ELF-1 (cell line): ENCODE data around the gene ASB10.

ENCODE experiments used
- DNase-seq: peaks from one replicate; pipeline ENCODE4 v3.0.0-alpha.2; 2016; ENCODE audit warnings: low read depth, low spot score

ASB10 gene, protein sequence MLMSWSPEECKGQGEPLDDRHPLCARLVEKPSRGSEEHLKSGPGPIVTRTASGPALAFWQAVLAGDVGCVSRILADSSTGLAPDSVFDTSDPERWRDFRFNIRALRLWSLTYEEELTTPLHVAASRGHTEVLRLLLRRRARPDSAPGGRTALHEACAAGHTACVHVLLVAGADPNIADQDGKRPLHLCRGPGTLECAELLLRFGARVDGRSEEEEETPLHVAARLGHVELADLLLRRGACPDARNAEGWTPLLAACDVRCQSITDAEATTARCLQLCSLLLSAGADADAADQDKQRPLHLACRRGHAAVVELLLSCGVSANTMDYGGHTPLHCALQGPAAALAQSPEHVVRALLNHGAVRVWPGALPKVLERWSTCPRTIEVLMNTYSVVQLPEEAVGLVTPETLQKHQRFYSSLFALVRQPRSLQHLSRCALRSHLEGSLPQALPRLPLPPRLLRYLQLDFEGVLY

DNA sequence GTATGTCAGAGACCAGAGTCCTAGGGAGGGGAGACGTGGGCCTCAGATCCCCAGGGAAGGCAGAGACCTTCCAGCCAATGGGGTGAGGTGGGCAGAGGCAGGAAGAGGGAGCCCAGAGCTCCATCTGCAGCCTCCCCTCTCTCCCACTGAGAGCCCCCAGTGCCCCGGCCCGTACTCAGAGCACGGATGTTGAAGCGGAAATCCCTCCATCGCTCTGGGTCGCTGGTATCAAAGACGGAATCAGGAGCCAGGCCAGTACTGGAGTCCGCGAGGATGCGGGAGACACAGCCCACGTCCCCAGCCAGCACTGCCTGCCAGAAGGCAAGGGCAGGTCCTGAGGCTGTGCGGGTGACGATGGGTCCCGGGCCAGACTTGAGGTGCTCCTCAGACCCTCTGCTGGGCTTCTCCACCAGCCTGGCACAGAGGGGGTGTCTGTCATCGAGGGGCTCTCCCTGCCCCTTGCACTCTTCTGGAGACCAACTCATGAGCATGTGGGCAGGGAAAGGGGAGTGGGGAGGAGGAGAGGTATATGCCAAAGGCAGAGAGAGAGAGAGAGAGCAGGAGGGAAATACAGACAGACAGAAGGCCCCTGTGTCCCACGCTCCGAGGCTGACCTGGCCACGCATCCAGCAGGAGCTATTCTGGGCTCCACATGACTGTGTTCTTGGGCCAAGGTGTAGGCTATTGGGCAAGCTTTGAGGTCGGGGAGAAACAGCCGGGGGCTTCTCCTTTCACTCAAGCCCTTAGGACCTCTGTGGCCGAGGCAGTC is at the start of gene ASB10:
Gene ASB10 (minus strand): TSS at position 611 of the 769 bp plus-strand sequence. CDS start 120 bp downstream, at position 491.
- no peak for DNase-seq

DNA sequence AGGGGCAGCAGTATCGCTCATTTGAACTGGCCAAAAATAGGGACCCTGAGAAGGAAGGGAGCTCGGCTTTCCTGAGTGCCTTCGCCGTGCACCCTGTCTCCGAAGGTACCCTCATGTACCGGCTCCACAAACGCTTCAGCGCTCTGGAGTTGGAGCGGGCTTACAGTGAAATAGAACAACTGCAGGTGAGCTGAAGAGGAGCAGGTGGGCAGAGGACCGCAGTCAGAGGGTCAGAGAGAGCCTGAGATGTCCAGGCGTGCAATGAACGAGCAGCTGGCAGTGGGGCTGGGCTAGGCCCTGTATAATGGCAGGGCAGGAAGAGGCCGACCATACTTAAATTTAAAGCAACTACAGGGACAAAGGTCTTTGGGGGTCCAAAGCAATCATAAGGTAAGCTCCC is 49.4 kb upstream of the ASB10 start:
- no peak for DNase-seq

DNA sequence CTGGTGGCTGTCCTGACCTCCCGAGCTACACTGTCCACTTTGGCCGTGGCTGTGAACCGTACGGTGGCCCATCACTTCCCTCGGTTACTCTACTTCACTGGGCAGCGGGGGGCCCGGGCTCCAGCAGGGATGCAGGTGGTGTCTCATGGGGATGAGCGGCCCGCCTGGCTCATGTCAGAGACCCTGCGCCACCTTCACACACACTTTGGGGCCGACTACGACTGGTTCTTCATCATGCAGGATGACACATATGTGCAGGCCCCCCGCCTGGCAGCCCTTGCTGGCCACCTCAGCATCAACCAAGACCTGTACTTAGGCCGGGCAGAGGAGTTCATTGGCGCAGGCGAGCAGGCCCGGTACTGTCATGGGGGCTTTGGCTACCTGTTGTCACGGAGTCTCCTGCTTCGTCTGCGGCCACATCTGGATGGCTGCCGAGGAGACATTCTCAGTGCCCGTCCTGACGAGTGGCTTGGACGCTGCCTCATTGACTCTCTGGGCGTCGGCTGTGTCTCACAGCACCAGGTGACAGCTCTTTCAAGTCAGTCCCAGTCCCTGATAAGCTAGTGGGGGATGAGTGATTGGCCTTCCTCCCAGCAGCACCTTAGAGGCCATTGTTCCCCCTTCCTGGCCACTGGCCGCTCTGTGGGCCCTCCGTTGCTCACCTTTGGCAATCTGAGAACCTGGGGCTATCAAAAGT is 48.2 kb upstream of the ASB10 start:
- no peak for DNase-seq

DNA sequence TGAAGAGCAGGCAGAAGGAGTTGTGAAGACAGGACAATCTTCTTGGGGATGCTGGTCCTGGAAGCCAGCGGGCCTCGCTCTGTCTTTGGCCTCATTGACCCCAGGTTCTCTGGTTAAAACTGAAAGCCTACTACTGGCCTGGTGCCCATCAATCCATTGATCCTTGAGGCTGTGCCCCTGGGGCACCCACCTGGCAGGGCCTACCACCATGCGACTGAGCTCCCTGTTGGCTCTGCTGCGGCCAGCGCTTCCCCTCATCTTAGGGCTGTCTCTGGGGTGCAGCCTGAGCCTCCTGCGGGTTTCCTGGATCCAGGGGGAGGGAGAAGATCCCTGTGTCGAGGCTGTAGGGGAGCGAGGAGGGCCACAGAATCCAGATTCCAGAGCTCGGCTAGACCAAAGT is 46.8 kb upstream of the ASB10 start:
- DNase-seq: no peak

DNA sequence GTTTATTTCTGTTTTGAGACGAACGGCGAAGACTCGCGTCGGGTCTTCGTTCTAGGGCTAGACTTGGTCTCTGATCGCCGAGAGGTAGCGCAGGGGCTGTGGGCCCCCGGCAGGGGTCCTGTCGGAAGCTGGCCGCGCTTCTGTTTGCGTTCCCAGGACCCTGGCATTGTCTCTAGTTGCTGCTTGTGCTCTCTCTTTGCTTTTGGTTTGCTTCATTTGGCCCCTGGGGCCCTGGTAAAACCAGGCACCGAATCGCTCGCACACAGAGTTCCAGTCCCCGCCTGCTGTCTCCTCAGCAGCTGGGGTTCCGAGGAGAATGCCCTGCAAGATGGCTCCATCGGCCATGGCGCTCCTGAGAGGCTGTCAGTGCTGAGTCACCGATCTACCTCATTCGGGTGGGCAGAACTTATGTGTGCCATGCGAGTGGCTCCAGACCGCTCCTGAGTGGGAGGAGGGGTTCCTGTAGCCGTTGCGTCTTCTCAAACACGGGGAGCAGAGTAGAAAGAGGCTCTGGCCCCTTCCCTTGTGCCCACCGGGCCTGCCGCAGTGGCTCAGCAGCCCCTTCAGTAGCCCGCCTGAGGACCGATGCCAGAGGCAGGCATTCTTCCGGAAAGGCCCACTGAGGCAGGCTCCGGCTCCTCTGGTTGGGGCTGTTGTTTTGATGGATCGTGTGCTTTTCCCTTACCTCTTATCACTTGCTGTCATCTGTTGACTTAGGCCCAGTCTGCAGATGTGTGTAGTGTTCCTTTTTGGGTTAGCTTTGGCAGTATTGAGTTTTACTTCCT is 46.1 kb upstream of the ASB10 start:
- peak; percentile 37 for DNase-seq

DNA sequence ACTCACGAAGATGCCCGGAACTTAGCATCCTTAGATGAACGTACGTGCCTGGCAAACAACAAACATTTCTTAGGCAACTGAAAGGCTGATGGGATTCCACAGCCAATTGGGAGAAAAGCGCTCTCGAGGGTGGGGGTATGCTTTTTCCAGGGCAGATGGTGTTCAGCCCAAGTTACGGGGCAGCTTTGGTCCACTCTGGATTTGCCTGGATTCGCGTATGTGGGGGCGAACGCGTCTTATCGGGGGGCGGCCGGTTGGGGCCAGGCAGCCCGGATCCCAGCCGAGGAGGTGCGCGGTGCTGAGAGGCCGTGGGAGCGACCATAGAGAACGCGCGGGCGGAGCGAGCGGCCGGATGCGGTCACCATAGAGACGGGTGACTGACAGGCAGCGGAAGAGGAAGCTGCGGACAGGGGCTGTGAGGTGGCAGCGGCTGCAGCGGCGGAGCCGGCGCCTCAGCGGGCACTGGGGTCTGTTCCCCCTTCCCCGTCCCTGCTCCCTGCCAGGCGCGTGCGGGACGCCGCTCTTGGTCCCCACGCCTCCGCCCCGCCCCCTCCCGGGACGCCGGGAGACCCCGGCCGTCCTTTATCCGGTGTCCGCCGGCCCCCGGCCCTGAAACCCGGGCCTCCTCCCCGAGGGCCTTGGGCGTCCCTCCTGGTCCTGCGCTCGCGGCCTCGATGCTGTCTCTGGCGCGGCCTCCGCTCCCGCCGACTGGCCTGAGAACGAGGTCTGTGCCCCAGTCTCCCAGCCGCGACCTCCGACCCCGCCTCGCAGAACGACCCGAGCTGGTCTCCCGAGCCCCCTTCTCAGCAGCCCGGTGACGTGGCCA is 45.3 kb upstream of the ASB10 start, which contains the start of gene CHPF2:
Gene CHPF2 (plus strand): TSS at position 393 of the 826 bp plus-strand sequence. CDS start 1,529 bp downstream, outside the sequence.
- DNase-seq: peak; percentile 84

DNA sequence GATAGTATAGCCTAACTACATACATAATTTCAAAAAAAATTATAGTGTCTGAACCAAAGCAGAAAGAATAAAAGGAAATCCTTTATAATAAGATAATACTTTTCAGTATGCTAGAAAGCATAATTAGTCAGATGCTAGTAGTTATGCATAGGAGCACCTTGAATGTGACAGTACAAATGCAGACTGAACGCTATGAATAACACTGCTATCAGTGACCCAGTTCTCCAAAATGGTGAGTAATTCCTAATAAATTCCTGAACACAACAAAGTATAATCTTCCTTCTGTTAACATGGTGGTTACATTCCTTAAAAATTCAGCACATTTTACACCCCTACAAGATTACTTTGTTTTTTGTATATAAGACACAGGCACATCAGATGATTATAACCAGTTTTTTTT is 44.0 kb upstream of the ASB10 start:
- DNase-seq: no peak

DNA sequence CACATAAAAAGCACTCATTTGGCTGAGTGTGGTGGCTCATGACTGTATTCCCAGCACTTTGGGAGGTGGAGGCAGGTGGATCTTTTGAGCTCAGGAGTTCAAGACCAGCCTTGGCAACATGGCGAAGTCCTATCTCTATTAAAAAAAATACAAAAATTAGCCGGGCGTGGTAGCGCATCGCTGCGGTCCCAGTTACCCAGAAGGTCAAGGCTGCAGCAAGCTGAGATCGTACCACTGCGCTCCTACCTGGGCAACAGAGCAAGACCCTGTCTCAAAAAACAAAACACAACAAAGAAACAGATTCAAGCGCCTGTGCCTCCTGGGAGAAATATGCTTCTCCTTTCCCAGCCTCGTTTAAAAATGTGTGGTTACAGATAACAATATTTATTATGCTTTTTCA is 42.2 kb upstream of the ASB10 start:
- DNase-seq: no peak

DNA sequence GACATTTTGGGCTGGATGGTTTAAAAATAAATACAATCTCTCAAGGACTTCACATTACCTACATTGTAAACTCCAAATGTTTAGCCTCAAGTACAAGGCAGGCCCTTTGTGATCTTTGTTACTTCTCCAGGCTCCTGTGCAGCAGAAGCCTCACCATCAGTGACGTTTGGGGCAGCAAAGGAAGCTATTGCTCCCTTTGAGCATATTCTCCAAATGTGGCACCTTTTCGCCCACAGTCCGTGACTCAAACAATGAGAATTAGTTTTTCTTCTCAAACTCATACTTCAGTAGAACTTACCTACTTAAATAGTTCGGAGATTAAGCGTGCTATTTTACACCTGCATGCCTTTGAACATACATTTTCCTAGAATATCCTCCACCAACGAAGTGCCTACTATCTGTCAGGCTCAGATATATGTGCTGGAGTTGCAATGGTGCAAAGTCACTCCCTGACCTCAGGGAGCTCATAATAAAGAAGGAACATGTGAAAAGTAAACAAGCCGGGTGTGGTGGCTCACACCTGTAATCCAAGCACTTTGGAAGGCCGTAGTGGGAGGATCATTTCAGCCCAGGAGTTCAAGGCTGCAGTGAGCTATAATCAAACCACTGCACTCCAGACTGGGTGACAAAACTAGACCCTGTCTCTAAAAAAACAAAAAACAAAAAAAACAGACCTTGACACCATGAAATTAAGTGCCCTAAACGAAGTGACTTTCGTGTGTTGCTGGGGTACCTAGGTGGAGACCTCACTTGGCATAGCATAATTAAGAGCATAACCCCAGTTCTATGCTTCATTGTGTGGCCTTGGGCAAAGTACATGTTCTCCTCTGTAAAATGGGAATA is 41.2 kb upstream of the ASB10 start:
- no peak for DNase-seq

DNA sequence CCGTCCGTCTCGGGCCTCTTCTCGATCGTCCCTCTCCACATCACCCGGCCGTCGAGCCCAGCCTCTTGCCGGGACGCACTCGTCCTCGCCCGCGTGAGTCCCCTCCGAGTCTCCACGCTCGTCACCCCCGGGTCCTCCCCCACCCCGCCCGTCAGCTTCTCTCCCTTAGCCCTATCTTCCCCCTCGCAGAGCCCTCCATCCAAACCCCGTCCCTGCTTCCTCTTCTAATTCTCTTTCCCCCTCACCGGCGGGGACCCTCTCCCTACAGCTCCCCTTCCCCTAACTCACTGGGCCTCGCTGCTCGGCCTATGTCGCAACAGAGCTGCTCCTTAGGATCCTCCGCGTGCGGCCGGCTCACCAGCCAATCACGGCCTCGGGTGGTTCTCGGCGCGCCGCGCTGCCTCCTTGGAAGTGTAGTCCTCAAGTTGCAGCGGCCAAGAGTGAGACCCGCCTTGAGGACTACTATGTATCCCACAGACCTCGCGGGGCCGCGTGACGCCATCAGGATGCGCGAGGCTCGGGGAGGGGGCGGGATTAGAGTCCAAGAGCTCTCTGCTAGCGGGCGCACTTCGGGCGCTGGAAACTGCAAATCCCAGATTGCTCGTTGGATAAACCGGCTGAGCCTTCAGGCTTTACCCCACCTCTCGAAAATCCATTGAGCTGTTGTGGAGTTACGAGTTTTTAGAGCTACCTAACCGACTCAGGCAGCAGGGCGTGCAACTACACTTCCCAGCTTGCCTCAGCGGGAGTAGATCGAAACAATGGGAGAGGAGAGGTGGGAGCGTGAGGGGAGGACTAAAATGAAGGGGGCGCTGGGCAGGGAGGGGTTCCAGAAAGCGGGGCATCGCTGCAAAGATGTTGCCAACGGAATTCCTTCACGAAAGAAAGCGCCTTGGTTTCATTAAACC is 40.1 kb upstream of the ASB10 start, which contains the start of gene ABCF2:
Gene ABCF2 (minus strand): TSS at position 331 of the 908 bp plus-strand sequence. CDS start 747 bp downstream, outside the sequence.
- peak; percentile 100 for DNase-seq

DNA sequence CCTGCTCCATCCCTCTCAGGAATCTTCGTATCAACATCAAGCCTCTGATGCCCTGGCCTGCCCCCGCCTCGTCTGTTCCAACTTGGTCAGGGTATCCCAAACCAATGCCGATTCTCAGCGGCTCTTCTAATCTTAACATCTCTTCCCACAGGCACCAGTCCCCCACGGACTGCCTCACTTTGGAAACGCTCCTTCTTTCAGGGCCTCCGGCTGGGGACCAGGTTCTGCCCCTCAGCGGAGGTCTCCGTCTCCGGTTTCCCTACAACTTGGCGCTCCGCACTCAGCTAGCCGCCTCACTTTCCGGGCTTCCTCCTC is 39.5 kb upstream of the ASB10 start:
- no peak for DNase-seq

DNA sequence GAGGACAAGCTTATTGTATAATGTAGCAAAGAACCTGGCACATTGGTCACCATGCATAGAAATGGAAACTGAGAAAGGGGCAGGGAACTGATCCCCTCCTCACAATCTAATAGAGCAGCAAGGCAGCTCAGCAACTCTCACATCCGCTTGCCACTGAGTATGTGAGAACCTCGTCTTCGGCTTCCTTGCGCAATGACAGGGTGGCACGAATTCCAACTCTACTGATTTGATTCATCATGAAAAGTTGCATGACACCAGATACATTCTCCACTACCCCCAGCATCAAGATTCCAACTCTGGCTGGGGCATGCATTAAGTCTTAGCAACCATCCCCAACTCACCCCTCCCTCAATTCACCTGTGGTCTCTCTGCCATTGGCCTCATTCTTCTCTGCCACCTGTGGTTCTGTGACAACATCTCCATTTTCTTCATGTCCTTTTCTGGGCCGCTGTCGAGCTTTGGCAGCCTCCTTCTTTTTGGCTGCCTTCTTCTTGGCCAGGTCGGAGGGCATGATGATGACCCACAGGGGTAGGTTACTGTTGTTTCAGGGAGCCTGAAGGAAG is 39.0 kb upstream of the ASB10 start:
- no peak for DNase-seq

DNA sequence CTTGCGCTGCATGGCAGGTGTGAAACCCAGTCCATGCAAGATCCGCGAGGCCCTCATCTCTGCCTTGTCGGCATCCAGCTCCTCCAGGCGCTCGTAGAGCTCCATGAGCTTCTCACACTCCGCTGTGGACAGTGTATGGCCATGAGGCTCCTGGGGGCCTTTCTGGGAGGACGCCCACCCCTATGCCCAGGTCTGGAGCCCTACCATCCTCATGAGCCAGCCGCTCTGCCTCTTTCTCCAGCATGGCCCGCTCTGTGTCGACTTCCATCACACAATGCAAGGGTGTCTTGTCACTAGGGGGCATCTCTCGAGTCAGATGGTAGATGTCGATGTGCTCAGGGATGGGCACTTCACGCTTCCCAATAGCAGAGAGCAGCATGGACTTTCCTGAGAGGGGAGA is 36.7 kb upstream of the ASB10 start:
- no peak for DNase-seq

DNA sequence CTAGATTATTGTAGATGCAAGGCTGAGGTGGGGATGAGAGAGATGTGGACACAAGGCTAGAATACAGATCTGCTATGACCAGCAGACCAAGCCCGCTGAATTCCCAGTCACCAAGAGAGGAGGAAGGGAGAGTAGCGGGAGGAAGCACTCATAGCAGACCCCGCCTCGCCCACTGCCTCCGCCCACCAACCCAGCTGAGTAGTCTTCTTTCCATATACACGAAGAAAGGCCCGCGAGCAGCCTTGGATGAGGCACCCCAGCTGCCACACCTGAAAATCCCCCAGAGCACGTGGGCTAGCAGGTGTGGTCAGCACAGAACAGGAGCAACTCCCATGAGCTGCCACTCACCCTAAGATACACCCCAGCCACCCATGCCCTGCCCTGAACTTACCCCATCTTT is 31.1 kb upstream of the ASB10 start:
- DNase-seq: no peak

DNA sequence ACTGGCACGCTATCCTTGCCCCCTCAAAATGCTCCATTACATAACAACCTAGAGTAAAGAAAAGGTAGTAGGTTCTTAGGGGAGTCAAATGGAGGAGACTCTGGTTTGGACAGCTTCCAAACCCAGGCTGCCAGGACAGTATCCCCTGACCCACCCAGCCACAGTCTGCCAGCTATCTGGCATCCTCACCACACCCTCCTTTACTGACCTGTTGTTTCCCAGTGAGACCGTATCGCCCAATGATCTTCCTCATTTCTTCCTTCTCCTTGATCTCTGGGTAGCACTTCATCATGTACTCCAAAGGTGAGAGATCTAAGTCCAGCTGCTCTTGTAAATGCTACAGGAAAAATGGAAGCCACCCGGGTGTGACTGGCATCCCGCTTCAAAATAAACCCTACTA is 28.3 kb upstream of the ASB10 start:
- DNase-seq: no peak

DNA sequence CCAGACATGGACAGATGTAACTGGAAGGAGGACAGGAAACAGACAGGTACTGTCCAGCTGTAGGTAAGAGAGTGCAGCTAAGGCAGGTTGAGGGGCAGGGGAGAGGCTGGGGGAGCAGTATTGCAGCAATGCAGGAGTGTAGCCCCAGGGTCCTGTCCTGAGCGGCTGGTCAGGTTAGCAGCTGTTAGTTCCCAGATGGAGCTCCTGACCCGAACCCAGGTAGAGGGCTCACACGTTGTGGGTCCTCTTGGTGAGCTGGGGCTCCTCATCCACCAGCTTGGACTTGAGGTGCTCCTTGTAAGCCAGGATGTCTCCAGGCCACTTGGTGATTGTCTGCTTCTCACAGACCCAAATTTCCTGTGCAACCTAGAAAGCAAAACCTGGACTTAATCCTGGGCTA is 26.8 kb upstream of the ASB10 start:
- no peak for DNase-seq

DNA sequence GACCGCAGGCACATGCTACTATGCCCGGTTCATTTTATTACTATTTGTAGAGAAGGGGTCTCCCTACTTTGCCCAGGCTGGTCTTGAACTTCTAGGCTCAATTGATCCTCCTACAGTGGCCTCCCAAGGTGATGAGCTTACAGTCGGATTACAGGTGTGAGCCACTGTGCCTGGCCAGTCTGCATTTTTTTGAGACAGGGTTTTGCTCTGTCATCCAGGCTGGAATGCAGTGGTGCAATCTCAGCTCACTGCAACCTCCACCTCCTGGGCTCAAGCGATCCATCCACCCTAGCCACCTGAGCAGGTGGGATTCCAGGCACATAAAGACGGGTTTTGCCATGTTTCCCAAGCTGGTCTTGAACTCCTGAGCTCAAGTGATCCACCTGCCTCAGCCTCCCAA is 25.6 kb upstream of the ASB10 start:
- DNase-seq: no peak

DNA sequence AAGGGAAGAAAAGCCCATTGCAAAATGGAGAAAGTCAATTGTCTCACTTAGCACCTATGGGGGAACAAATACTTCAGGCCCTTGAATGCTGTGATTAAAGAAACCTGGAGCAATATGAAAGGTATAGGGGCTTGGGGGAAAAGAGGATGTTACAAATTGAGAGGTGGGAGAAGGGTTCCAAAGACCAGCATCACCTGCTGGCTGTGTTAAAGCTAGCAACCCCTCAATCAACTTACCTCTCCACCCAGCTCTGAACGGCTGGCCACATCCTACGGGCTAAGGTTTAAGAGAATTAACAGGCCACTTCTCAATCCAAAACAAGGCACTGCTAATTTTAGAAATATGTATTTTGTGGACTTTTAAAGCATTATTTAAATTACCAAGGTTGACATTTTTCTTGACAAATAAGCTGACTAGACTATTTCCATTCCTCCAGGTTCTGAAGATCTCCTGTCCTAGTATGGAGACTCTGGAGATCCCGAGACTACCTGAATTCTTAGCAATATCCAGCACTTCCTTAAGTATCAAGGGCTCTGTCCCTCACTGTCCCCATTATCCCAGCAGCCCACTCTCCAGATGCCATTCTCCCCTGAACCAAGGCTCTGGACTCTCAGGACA is 24.2 kb upstream of the ASB10 start:
- DNase-seq: no peak
